ENCODE results near the gene TMED6. TPM values are rescaled to one million over a fixed set of nuclear protein-coding genes. Genes with fewer than 3 reads are reported as not detected.

The TMED6 gene
- polyA plus RNA-seq, 3 donors, result 0.29 TPM; not detected in 2

DNA sequence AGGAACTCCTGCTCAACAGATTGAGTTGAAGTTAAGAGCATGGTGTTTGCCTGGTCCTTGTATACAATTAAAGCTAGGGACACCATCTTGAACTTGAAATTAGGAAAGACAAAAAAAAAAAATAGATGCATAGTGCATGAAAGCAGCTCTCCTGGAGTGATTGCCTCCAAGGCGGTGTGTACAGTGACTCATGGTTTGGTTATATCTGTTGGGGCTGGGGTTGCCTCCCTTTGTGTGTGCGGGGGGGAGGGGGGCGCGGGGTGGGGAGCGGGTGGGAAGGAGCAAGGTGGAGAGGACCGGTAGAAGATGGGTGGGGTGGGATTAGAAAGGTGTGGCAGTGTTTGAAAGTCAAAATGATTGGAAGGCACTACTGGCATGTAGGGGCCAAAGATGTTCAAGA lies 3.4 kb downstream of the TMED6 start:
- Mint-ChIP-seq H3K27me3 (ENCODE audit: low read depth in 3 of 3) (no peaks in the 10 kb centered on the region), H3K4me3 (no peak overlapping the region), H3K4me1 (peaks cover 20% of the 10 kb centered on the region), H3K9me3 (no peaks in the 10 kb centered on the region), H3K27ac (no peak overlapping the region), H3K36me3 (peaks cover 33 to 47% of the 10 kb centered on the region in 2 donors)
- intact Hi-C loops (cut with micrococcal nuclease), result no loop called here
- Histone ChIP-seq H3K9me3 (replicated peaks in 1 of 2; ENCODE audit: control insufficient read depth in 1 of 2, insufficient read depth in 1 of 2, low read length in 2 of 2) (no peaks in the 10 kb centered on the region), H3K4me1 (ENCODE audit: control insufficient read depth in 1 of 2, insufficient read depth in 2 of 2, low read length in 2 of 2) (peaks cover 18 to 19% of the 10 kb centered on the region in 2 donors), H3K4me2 (replicated peaks; ENCODE audit: extremely low read depth, low read length, poor library complexity, severe bottlenecking) (no peak overlapping the region), H3K79me2 (ENCODE audit: insufficient read depth, low read length) (peaks cover 7% of the 10 kb centered on the region), H3K9ac (ENCODE audit: insufficient read depth, low read length, poor library complexity, severe bottlenecking) (no peak overlapping the region), H3K27ac (ENCODE audit: low read depth in 1 of 2, low read length in 2 of 2) (no peak overlapping the region), H3K36me3 (replicated peaks in 1 of 2; ENCODE audit: control insufficient read depth in 1 of 2, insufficient read depth in 2 of 2, low read length in 2 of 2) (peaks cover 24 to 51% of the 10 kb centered on the region in 2 donors), H2AFZ (ENCODE audit: insufficient read depth, low read depth, low read length, poor library complexity, severe bottlenecking) (no peak overlapping the region), H3K4me3 (replicated peaks in 1 of 3; ENCODE audit: low read depth in 2 of 3, low read length in 3 of 3) (no peak overlapping the region), H3K27me3 (ENCODE audit: control insufficient read depth in 2 of 2, insufficient read depth in 2 of 2, low read length in 2 of 2) (no peaks in the 10 kb centered on the region), H4K20me1 (ENCODE audit: insufficient read depth, low read length) (peaks cover 3% of the 10 kb centered on the region)
- 86% methylated on average over 2 of the region's 6 CpGs for WGBS (ENCODE audit: insufficient coverage)
- DNase-seq, result no peak
- TF ChIP-seq, protein P1, sequence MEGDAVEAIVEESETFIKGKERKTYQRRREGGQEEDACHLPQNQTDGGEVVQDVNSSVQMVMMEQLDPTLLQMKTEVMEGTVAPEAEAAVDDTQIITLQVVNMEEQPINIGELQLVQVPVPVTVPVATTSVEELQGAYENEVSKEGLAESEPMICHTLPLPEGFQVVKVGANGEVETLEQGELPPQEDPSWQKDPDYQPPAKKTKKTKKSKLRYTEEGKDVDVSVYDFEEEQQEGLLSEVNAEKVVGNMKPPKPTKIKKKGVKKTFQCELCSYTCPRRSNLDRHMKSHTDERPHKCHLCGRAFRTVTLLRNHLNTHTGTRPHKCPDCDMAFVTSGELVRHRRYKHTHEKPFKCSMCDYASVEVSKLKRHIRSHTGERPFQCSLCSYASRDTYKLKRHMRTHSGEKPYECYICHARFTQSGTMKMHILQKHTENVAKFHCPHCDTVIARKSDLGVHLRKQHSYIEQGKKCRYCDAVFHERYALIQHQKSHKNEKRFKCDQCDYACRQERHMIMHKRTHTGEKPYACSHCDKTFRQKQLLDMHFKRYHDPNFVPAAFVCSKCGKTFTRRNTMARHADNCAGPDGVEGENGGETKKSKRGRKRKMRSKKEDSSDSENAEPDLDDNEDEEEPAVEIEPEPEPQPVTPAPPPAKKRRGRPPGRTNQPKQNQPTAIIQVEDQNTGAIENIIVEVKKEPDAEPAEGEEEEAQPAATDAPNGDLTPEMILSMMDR (IDR thresholded peaks at IDR 0.05), result no peak

DNA sequence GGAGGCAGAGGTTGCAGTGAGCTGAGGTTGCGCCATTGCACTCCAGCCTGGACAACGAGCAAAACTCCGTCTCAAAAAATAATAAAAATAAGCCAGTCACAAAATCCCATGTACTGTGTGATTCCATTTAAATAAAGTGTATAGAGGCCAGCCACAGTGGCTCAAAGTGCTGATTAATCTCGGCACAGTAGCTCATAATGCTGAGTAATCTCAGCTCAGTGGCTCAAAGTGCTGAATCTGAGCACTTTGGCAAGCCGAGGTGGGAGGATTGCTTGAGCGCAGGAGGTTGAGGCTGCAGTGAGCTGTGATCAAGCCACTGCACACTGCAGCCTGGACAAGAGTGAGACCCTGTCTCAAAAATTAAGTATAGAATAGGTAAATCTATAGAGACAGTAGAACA lies 4.9 kb downstream of the TMED6 start:
- Histone ChIP-seq H3K4me2 (replicated peaks; ENCODE audit: extremely low read depth, low read length, poor library complexity, severe bottlenecking) (no peak overlapping the region), H3K27me3 (ENCODE audit: control insufficient read depth in 2 of 2, insufficient read depth in 2 of 2, low read length in 2 of 2) (no peaks in the 10 kb centered on the region), H3K36me3 (replicated peaks in 1 of 2; ENCODE audit: control insufficient read depth in 1 of 2, insufficient read depth in 2 of 2, low read length in 2 of 2) (peaks cover 24 to 49% of the 10 kb centered on the region in 2 donors), H3K9me3 (replicated peaks in 1 of 2; ENCODE audit: control insufficient read depth in 1 of 2, insufficient read depth in 1 of 2, low read length in 2 of 2) (no peaks in the 10 kb centered on the region), H3K4me1 (ENCODE audit: control insufficient read depth in 1 of 2, insufficient read depth in 2 of 2, low read length in 2 of 2) (peaks cover 18 to 19% of the 10 kb centered on the region in 2 donors), H3K79me2 (ENCODE audit: insufficient read depth, low read length) (peaks cover 9% of the 10 kb centered on the region), H4K20me1 (ENCODE audit: insufficient read depth, low read length) (peaks cover 3% of the 10 kb centered on the region), H3K4me3 (replicated peaks in 1 of 3; ENCODE audit: low read depth in 2 of 3, low read length in 3 of 3) (no peak overlapping the region), H3K27ac (ENCODE audit: low read depth in 1 of 2, low read length in 2 of 2) (peak overlapping the region in 1 of 2 donors; percentile 67), H2AFZ (ENCODE audit: insufficient read depth, low read depth, low read length, poor library complexity, severe bottlenecking) (no peak overlapping the region), H3K9ac (ENCODE audit: insufficient read depth, low read length, poor library complexity, severe bottlenecking) (no peak overlapping the region)
- intact Hi-C loops (cut with micrococcal nuclease), result no loop called here
- no peaks in the 10 kb centered on the region for H3K9me3 Mint-ChIP-seq
- H3K27ac Mint-ChIP-seq, result peak overlapping the region in 4 of 7 donors; percentile 68 to 88 (median 78)
- peaks cover 20% of the 10 kb centered on the region for H3K4me1 Mint-ChIP-seq
- WGBS (ENCODE audit: insufficient coverage), result 88% methylated on average over 3 of the region's 6 CpGs
- DNase-seq, result no peak
- TF ChIP-seq, protein P1 (IDR thresholded peaks at IDR 0.05), result no peak
- H3K4me3 Mint-ChIP-seq, result no peak overlapping the region
- no peaks in the 10 kb centered on the region for H3K27me3 Mint-ChIP-seq (ENCODE audit: low read depth in 3 of 3)
- H3K36me3 Mint-ChIP-seq, result peaks cover 32 to 41% of the 10 kb centered on the region in 2 donors
